H9 (cell line): ENCODE results near the gene ENOX1. TPM values are rescaled to one million over a fixed set of nuclear protein-coding genes. Genes with fewer than 3 reads are reported as not detected.

Experiments
- DNase-seq: peaks from one replicate; pipeline ENCODE4 v3.0.0-alpha.2; 2017
- H2AFZ ChIP-seq: one replicate; pipeline ENCODE4 v1.6.1; 2013; ENCODE audit warnings: mild to moderate bottlenecking, low read length, control low read depth, moderate library complexity
- H2AK5ac ChIP-seq: 2 replicates; pipeline ENCODE4 v1.6.1; 2013; ENCODE audit warnings: low read length, control low read depth, mixed read lengths; ENCODE audit not compliant: insufficient read length
- H2BK120ac ChIP-seq: one replicate; pipeline ENCODE4 v1.6.1; 2013; ENCODE audit warnings: low read depth, mild to moderate bottlenecking, low read length, control low read depth, inconsistent platforms; ENCODE audit not compliant: poor library complexity, severe bottlenecking
- H2BK12ac ChIP-seq: 2 replicates; pipeline ENCODE4 v1.6.1; 2013; ENCODE audit warnings: low read length, control low read depth, mixed read lengths, low read depth; ENCODE audit not compliant: insufficient read length
- H2BK15ac ChIP-seq: 2 replicates; pipeline ENCODE4 v1.6.1; 2013; ENCODE audit warnings: low read depth, low read length, control low read depth
- H2BK20ac ChIP-seq: one replicate; pipeline ENCODE4 v1.6.1; 2013; ENCODE audit warnings: low read depth, mild to moderate bottlenecking, low read length, control low read depth, inconsistent platforms; ENCODE audit not compliant: poor library complexity, severe bottlenecking
- H2BK5ac ChIP-seq: 2 replicates; pipeline ENCODE4 v1.6.1; 2013; ENCODE audit warnings: low read length, control low read depth, mixed read lengths; ENCODE audit not compliant: insufficient read length
- H3K14ac ChIP-seq: 2 replicates; pipeline ENCODE4 v1.6.1; 2013; ENCODE audit warnings: low read length, control low read depth; ENCODE audit not compliant: insufficient read depth
- H3K18ac ChIP-seq: 2 replicates; pipeline ENCODE4 v1.6.1; 2013; ENCODE audit warnings: low read depth, mild to moderate bottlenecking, mixed read lengths, low read length, control low read depth; ENCODE audit not compliant: insufficient read length
- H3K23ac ChIP-seq: 2 replicates; pipeline ENCODE4 v1.6.1; 2013; ENCODE audit warnings: low read length, control low read depth, mixed read lengths, low read depth; ENCODE audit not compliant: insufficient read length
- H3K23me2 ChIP-seq: 2 replicates; pipeline ENCODE4 v1.6.1; 2013; ENCODE audit warnings: low read depth, mild to moderate bottlenecking, mixed read lengths, low read length, control low read depth; ENCODE audit not compliant: insufficient read length, poor library complexity, severe bottlenecking
- H3K27ac ChIP-seq: 2 replicates; pipeline ENCODE4 v1.5.1; 2013; ENCODE audit warnings: low read length, control low read depth, mixed read lengths, low read depth; ENCODE audit not compliant: insufficient read length
- H3K27me3 ChIP-seq: 2 replicates; pipeline ENCODE4 v1.6.1; 2013; ENCODE audit warnings: low read length, control low read depth, inconsistent platforms; ENCODE audit not compliant: insufficient read depth
- H3K4ac ChIP-seq: 2 replicates; pipeline ENCODE4 v1.6.1; 2013; ENCODE audit warnings: low read depth, mild to moderate bottlenecking, control low read depth, inconsistent platforms, low read length, moderate library complexity
- H3K4me1 ChIP-seq: 2 replicates; pipeline ENCODE4 v1.6.1; 2013; ENCODE audit warnings: low read length, control low read depth, inconsistent platforms; ENCODE audit not compliant: insufficient read depth
- H3K4me2 ChIP-seq: 2 replicates; pipeline ENCODE4 v1.6.1; 2013; ENCODE audit warnings: low read length, control low read depth, mixed read lengths; ENCODE audit not compliant: insufficient read length, insufficient read depth
- H3K56ac ChIP-seq: 2 replicates; pipeline ENCODE4 v1.6.1; 2013; ENCODE audit warnings: low read depth, mild to moderate bottlenecking, mixed read lengths, low read length, control low read depth; ENCODE audit not compliant: insufficient read length
- H3K79me1 ChIP-seq: 2 replicates; pipeline ENCODE4 v1.6.1; 2013; ENCODE audit warnings: low read depth, mild to moderate bottlenecking, moderate library complexity, low read length, control low read depth, inconsistent platforms; ENCODE audit not compliant: insufficient read depth, poor library complexity, severe bottlenecking
- H3K79me2 ChIP-seq: 2 replicates; pipeline ENCODE4 v1.6.1; 2013; ENCODE audit warnings: low read length, control low read depth, inconsistent platforms; ENCODE audit not compliant: insufficient read depth
- H3K9ac ChIP-seq: 2 replicates; pipeline ENCODE4 v1.6.1; 2013; ENCODE audit warnings: low read length, control low read depth, mixed read lengths; ENCODE audit not compliant: insufficient read length; ENCODE audit errors: extremely low read depth
- H3K9me3 ChIP-seq: one replicate; pipeline ENCODE4 v1.6.1; 2013; ENCODE audit warnings: low read depth, low read length, inconsistent platforms; ENCODE audit not compliant: control insufficient read depth
- H3T11ph ChIP-seq: one replicate; pipeline ENCODE4 v1.6.1; 2013; ENCODE audit warnings: mild to moderate bottlenecking, low read length, control low read depth, inconsistent platforms
- H4K20me1 ChIP-seq: one replicate; pipeline ENCODE4 v1.6.1; 2013; ENCODE audit not compliant: control insufficient read depth, insufficient read length, insufficient read depth
- H4K5ac ChIP-seq: 2 replicates; pipeline ENCODE4 v1.6.1; 2013; ENCODE audit warnings: low read depth, mild to moderate bottlenecking, mixed read lengths, low read length, control low read depth; ENCODE audit not compliant: insufficient read length
- H4K8ac ChIP-seq: replicated peaks from 2 replicates; pipeline ENCODE4 v1.6.1; 2013; ENCODE audit warnings: low read length, control low read depth, mixed read lengths, low read depth; ENCODE audit not compliant: insufficient read length
- H4K91ac ChIP-seq: 2 replicates; pipeline ENCODE4 v1.6.1; 2013; ENCODE audit warnings: low read depth, mild to moderate bottlenecking, moderate library complexity, mixed read lengths, low read length, control low read depth; ENCODE audit not compliant: insufficient read length
- H3K27ac Mint-ChIP-seq, 3 experiments: 2 replicates in 2 of 3; 3 replicates in 1 of 3; pipeline ENCODE4 v1.8.0; 2020 to 2021; ENCODE audit warnings: mixed read lengths in 3 of 3, mild to moderate bottlenecking in 1 of 3, moderate library complexity in 1 of 3
- H3K27me3 Mint-ChIP-seq: 2 replicates; pipeline ENCODE4 v1.8.0; 2021; ENCODE audit warnings: low read depth, mild to moderate bottlenecking, moderate library complexity, mixed read lengths
- H3K36me3 Mint-ChIP-seq, 3 experiments: 2 replicates in 2 of 3; 3 replicates in 1 of 3; pipeline ENCODE4 v1.8.0; 2020 to 2021; ENCODE audit warnings: low read depth in 3 of 3, mixed read lengths in 3 of 3; ENCODE audit not compliant: insufficient read depth in 1 of 3
- H3K4me1 Mint-ChIP-seq, 2 experiments: 2 replicates each; pipeline ENCODE4 v1.8.0; 2020; ENCODE audit warnings: mixed read lengths in 2 of 2
- H3K4me3 Mint-ChIP-seq, 2 experiments: 2 replicates in 1 of 2; 3 replicates in 1 of 2; pipeline ENCODE4 v1.8.0; 2020 to 2021; ENCODE audit warnings: mild to moderate bottlenecking in 2 of 2, mixed read lengths in 2 of 2, moderate library complexity in 1 of 2
- H3K9me3 Mint-ChIP-seq, 2 experiments: 2 replicates in 1 of 2; 3 replicates in 1 of 2; pipeline ENCODE4 v1.8.0; 2020; ENCODE audit warnings: mild to moderate bottlenecking in 2 of 2, mixed read lengths in 2 of 2, moderate library complexity in 1 of 2
- CTCF ChIP-seq: fragments of 200-600 bp; sonication (generic); conservative IDR thresholded peaks from 3 replicates; pipeline ENCODE4 v1.8.0; 2021; ENCODE audit warnings: antibody characterized with exemption, mild to moderate bottlenecking
- WGBS: extraction: QIAGEN DNeasy Blood & Tissue Kit; methylation state at CpG from one replicate; pipeline ENCODE4 v1.1.7; 2013; ENCODE audit warnings: missing lambda C conversion rate, low lambda C conversion rate, mixed read lengths; ENCODE audit not compliant: insufficient read length; ENCODE audit errors: extremely low coverage; 5-methylcytosine and 5-hydroxymethylcytosine counted together
- total RNA-seq: library from RNA; stranded (reverse); gene quantifications from 2 replicates; pipeline ENCODE4 v1.2.1, GENCODE V29; 2021

Gene ENOX1
- total RNA-seq, 1 experiment from 2014 or later = 0.24 TPM

DNA sequence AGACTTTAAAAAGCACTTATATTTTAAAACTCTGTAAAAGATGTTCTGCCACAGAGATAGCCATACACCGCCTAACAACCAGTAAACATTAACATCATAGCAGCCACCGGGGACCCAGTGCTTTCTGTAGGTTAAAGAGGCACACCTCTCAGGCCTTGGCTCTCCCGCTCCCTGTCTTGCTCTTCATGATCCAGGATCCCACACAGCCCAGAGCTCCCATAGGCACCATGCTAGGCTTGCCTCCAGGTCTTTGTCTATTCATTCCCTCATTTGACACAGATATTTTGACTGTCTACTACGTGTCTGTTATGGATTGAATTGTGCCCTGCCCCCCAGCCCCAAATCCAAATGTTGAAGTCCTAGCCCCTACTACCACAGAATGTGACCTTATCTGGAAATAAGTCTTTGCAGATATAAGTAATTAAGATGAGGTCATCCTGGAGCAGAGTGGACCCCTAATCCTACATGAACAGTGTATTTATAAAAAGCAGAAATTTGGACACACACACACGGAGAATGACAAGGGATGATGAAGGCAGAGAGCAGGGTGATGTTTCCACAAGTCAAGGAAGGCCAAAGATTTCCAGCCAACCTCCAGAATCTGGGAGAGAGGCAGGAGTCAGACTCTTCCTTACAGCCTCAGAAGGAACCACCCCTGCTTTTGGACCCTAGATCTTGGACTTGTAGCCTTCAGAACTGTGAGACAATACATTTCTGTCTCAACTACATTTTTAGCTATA, 490.8 kb downstream of the ENOX1 start:
- no peak overlapping the region for H2BK120ac ChIP-seq
- H3K79me2 ChIP-seq = no peaks in the 10 kb centered on the region
- peaks cover 11 to 14% of the 10 kb centered on the region in 2 experiments for H3K4me1 Mint-ChIP-seq
- H2BK20ac ChIP-seq = no peak overlapping the region
- H3K27ac ChIP-seq = no peak overlapping the region
- H3K14ac ChIP-seq = no peak overlapping the region
- H3K27ac Mint-ChIP-seq = no peak overlapping the region
- H3K4me1 ChIP-seq = no peaks in the 10 kb centered on the region; the same call in 1 of the 2 replicates
- no peak overlapping the region for H3K4ac ChIP-seq
- no peak overlapping the region for H3K9ac ChIP-seq
- H3K56ac ChIP-seq = no peak overlapping the region
- H3T11ph ChIP-seq = no peak overlapping the region
- H3K4me3 Mint-ChIP-seq = no peak overlapping the region
- H3K18ac ChIP-seq = no peak overlapping the region
- H3K27me3 ChIP-seq = no peaks in the 10 kb centered on the region
- no peaks in the 10 kb centered on the region for H3K36me3 Mint-ChIP-seq
- H3K9me3 ChIP-seq = no peaks in the 10 kb centered on the region
- no peak overlapping the region for H3K4me2 ChIP-seq
- H3K9me3 Mint-ChIP-seq = no peaks in the 10 kb centered on the region
- H2BK15ac ChIP-seq = no peak overlapping the region
- no peak overlapping the region for H4K8ac ChIP-seq
- no peaks in the 10 kb centered on the region for H3K27me3 Mint-ChIP-seq
- no peak overlapping the region for H2AFZ ChIP-seq
- TF ChIP-seq CTCF = no peak
- no CpG with 5 or more reads among the region's 5 CpGs for WGBS
- no peak overlapping the region for H4K91ac ChIP-seq
- no peaks in the 10 kb centered on the region for H4K20me1 ChIP-seq
- H3K23me2 ChIP-seq = no peaks in the 10 kb centered on the region
- H2BK12ac ChIP-seq = no peak overlapping the region
- DNase-seq = no peak
- no peaks in the 10 kb centered on the region for H3K79me1 ChIP-seq
- H3K23ac ChIP-seq = no peak overlapping the region
- no peak overlapping the region for H4K5ac ChIP-seq
- no peak overlapping the region for H2AK5ac ChIP-seq
- no peak overlapping the region for H2BK5ac ChIP-seq
